AG10803 (cell line): ENCODE measurements around the gene EXOC3L1.
A peak's percentile ranks its signal among the peaks of the same experiment; 100 is the strongest.

Experiments
- DNase-seq: peaks from one replicate; pipeline ENCODE4 v3.0.0; 2010; ENCODE audit warnings: low read depth
- H3K4me3 ChIP-seq: 2 replicates; pipeline ENCODE4 v1.5.1; 2011; ENCODE audit warnings: mild to moderate bottlenecking, low read length, control low read depth
- CTCF ChIP-seq: conservative IDR thresholded peaks from 2 replicates; pipeline ENCODE4 v1.5.1; 2011; ENCODE audit warnings: mild to moderate bottlenecking, low read length, control low read depth, inconsistent platforms

The EXOC3L1 gene

GRCh38 chr16:67184995-67185650 lies 4.8 kb downstream of the EXOC3L1 start:
- peak; percentile 87 for DNase-seq
- TF ChIP-seq CTCF, result peak; percentile 84
- H3K4me3 ChIP-seq, result peak overlapping the region; percentile 14

GRCh38 chr16:67184453-67184994 lies 5.4 kb downstream of the EXOC3L1 start:
- no peak for TF ChIP-seq CTCF
- DNase-seq, result no peak
- H3K4me3 ChIP-seq, result peak overlapping the region; percentile 72

- peak; percentile 96 for DNase-seq
- peak within 1 kb of the TSS; percentile 72 for H3K4me3 ChIP-seq
- TF ChIP-seq CTCF, result no peak
Observed at GRCh38 chr16:67183627-67184452, 6.1 kb downstream of the EXOC3L1 start, which contains the start of gene MATCAP1. Gene MATCAP1, minus strand, starts transcription at chr16:67183963. Its CDS starts 3,353 bp downstream, at chr16:67180610.

- no peak for TF ChIP-seq CTCF
- DNase-seq, result no peak
- peak overlapping the region; percentile 72 for H3K4me3 ChIP-seq
Observed at GRCh38 chr16:67183284-67183626, 6.7 kb downstream of the EXOC3L1 start.

- no peak overlapping the region for H3K4me3 ChIP-seq
- TF ChIP-seq CTCF, result no peak
- DNase-seq, result no peak
Observed at GRCh38 chr16:67182288-67182687, 7.6 kb downstream of the EXOC3L1 start.

- no peak for TF ChIP-seq CTCF
- peak; percentile 86 for DNase-seq
- no peak overlapping the region for H3K4me3 ChIP-seq
Observed at GRCh38 chr16:67181346-67181745, 8.6 kb downstream of the EXOC3L1 start.
